Measurements from ENCODE around the gene POU4F3.

- TF ChIP-seq POLR2AphosphoS5 (IDR thresholded peaks at IDR 0.05) (no peak), CTCF (IDR thresholded peaks at IDR 0.05) (no peak), POLR2A (IDR thresholded peaks at IDR 0.05) (no peak)
Observed at GRCh38 chr5:146380714-146381113, 42.1 kb downstream of the POU4F3 start.

All from stomach (tissue), 4 donors.